Peyer's patch (tissue), 4 donors: ENCODE measurements around the gene MYOT.

Experiments used
- POLR2A ChIP-seq, 2 donors: fragments of 450-650 bp; IDR thresholded peaks; one replicate each; pipeline ENCODE4 v1.5.1; 2017; ENCODE audit warnings: antibody characterized with exemption in 2 of 2, mild to moderate bottlenecking in 2 of 2, moderate library complexity in 2 of 2
- TF ChIP-seq, protein P1 (sequence below), 6 experiments: fragments of 450-650 bp in 4 of 6; fragments of 200-600 bp in 2 of 6; sonication (generic) in 1 of 6; IDR thresholded peaks; one replicate each; pipeline ENCODE4 v1.5.1; 2017 to 2019; ENCODE audit warnings: antibody characterized with exemption in 6 of 6, mild to moderate bottlenecking in 3 of 6, moderate library complexity in 1 of 6

GRCh38 chr5:137862251-137862650 is 5.4 kb upstream of the MYOT start:
- TF ChIP-seq, protein P1, sequence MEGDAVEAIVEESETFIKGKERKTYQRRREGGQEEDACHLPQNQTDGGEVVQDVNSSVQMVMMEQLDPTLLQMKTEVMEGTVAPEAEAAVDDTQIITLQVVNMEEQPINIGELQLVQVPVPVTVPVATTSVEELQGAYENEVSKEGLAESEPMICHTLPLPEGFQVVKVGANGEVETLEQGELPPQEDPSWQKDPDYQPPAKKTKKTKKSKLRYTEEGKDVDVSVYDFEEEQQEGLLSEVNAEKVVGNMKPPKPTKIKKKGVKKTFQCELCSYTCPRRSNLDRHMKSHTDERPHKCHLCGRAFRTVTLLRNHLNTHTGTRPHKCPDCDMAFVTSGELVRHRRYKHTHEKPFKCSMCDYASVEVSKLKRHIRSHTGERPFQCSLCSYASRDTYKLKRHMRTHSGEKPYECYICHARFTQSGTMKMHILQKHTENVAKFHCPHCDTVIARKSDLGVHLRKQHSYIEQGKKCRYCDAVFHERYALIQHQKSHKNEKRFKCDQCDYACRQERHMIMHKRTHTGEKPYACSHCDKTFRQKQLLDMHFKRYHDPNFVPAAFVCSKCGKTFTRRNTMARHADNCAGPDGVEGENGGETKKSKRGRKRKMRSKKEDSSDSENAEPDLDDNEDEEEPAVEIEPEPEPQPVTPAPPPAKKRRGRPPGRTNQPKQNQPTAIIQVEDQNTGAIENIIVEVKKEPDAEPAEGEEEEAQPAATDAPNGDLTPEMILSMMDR (IDR thresholded peaks at IDR 0.05), result no peak
- TF ChIP-seq POLR2A (IDR thresholded peaks at IDR 0.05), result no peak
